Effector memory CD8-positive, alpha-beta T cell (primary cell): ENCODE results near the gene FANCC.

Source experiments
- ATAC-seq: fragments of 150-1000 bp; cut with Tn5 transposase; replicated peaks from 2 replicates; pipeline ENCODE4 v1.10.0; 2021; ENCODE audit warnings: mild to moderate bottlenecking, moderate library complexity
- DNase-seq, 3 experiments: peaks; one replicate each; pipeline ENCODE4 v3.0.0; 2021
- H3K27ac Mint-ChIP-seq, 2 donors: one replicate each; pipeline ENCODE4 v1.8.0; 2022; ENCODE audit warnings: mild to moderate bottlenecking in 2 of 2, mixed read lengths in 2 of 2, moderate library complexity in 2 of 2
- H3K27me3 Mint-ChIP-seq, 2 donors: one replicate each; pipeline ENCODE4 v1.8.0; 2022; ENCODE audit warnings: mixed read lengths in 2 of 2
- H3K36me3 Mint-ChIP-seq: one replicate; pipeline ENCODE4 v1.8.0; 2022; ENCODE audit warnings: mild to moderate bottlenecking, moderate library complexity, mixed read lengths; ENCODE audit not compliant: insufficient read depth
- H3K4me1 Mint-ChIP-seq, 2 donors: one replicate each; pipeline ENCODE4 v1.8.0; 2022; ENCODE audit warnings: low read depth in 2 of 2, mixed read lengths in 2 of 2
- H3K4me3 Mint-ChIP-seq, 2 donors: one replicate each; pipeline ENCODE4 v1.8.0; 2022; ENCODE audit warnings: mild to moderate bottlenecking in 2 of 2, mixed read lengths in 2 of 2, moderate library complexity in 2 of 2
- H3K9me3 Mint-ChIP-seq, 2 donors: one replicate each; pipeline ENCODE4 v1.8.0; 2022; ENCODE audit warnings: mixed read lengths in 2 of 2

The FANCC gene

GRCh38 chr9:95266649-95267048, 50.9 kb downstream of the FANCC start:
- Mint-ChIP-seq H3K27ac (no peak overlapping the region), H3K4me1 (peaks cover 0 to 6% of the 10 kb centered on the region in 2 donors), H3K36me3 (no peaks in the 10 kb centered on the region), H3K4me3 (no peak overlapping the region), H3K27me3 (no peaks in the 10 kb centered on the region), H3K9me3 (no peaks in the 10 kb centered on the region)
- DNase-seq, result no peak
- ATAC-seq, result no peak

GRCh38 chr9:95265960-95266359, 51.5 kb downstream of the FANCC start:
- DNase-seq (no peak), ATAC-seq (no peak)
- peaks cover 0 to 6% of the 10 kb centered on the region in 2 donors for H3K4me1 Mint-ChIP-seq
- H3K4me3 Mint-ChIP-seq, result no peak overlapping the region
- H3K27me3 Mint-ChIP-seq, result no peaks in the 10 kb centered on the region
- H3K36me3 Mint-ChIP-seq, result no peaks in the 10 kb centered on the region
- no peaks in the 10 kb centered on the region for H3K9me3 Mint-ChIP-seq
- H3K27ac Mint-ChIP-seq, result no peak overlapping the region

DNA sequence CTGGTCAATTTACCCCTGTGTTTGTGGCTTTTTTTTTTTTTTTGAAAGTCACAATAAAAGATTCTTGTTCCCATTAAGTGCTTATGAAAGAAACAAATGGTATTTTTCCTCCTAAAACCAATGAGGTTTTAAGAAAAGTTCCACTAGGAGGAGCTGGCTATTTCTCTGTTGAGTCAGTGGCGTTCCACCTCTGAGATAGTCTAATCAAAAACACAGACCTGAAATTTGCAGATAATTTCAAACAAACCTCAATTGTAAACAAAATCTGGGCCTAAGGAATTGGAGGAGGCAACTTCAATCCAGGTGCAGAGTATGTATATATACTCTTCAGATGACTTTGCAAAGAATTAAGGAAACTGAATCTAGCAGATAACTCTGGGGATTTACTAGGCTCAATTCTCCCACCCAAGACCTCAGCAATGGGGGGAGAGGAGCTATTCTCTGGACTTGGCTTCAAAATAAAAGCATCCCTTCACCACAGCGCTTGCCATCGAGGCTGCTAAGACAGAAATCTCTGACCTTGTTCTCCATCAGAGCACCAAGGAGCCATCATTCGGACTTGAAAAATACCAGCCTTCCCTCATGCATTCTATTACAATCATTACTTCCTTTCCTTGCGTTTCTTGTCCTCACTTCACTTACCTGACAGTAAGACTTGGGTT, 52.4 kb downstream of the FANCC start:
- no peak for ATAC-seq
- H3K36me3 Mint-ChIP-seq, result no peaks in the 10 kb centered on the region
- no peak for DNase-seq

GRCh38 chr9:95261890-95262289, 55.6 kb downstream of the FANCC start:
- no peaks in the 10 kb centered on the region for H3K27me3 Mint-ChIP-seq
- no peak overlapping the region for H3K27ac Mint-ChIP-seq
- H3K4me1 Mint-ChIP-seq, result peaks cover 0 to 4% of the 10 kb centered on the region in 2 donors
- H3K36me3 Mint-ChIP-seq, result no peaks in the 10 kb centered on the region
- no peak for DNase-seq
- ATAC-seq, result no peak
- H3K4me3 Mint-ChIP-seq, result no peak overlapping the region
- H3K9me3 Mint-ChIP-seq, result no peaks in the 10 kb centered on the region

More for the DNA sequence above, 52.4 kb downstream of the FANCC start:
- Mint-ChIP-seq H3K4me3 (no peak overlapping the region), H3K9me3 (no peaks in the 10 kb centered on the region), H3K27me3 (no peaks in the 10 kb centered on the region), H3K27ac (no peak overlapping the region), H3K4me1 (peaks cover 0 to 6% of the 10 kb centered on the region in 2 donors)

DNA sequence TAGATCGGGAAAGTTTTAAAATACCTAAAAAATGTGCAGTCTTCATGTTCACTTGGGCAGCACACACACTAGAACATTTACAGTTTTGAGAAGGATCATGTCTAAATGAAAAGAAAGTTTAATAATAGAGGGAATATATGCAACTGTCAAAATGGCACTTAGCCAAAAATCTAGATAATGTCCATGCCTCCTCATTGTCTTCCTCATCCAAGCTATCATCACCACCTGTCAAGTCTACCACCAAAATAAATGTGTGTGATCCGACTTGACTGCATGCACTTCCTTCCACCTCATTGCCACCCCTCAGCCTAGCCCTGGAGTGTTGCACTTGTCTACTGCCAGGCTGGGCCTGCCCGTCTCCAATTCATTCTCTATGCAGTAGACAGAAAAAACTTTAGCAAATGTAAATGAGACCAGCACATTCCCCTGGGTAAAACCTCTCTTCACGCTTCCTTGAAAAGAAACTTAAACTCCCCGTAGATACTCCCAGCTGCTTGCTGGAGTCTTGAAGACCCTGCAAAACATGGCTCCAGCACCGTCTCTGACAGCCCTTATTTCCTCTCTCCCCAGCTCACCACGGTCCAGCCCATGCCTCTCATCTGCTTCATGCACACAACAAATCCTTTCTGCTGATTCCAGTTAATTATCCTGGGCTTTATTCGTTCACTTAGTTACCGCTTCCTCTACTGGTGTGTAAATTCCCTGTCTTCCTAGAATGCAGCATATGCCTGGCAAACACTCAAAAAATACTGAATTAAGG, 66.9 kb downstream of the FANCC start:
- Mint-ChIP-seq H3K36me3 (no peaks in the 10 kb centered on the region), H3K27me3 (no peaks in the 10 kb centered on the region), H3K27ac (no peak overlapping the region), H3K4me3 (no peak overlapping the region), H3K9me3 (no peaks in the 10 kb centered on the region), H3K4me1 (no peaks in the 10 kb centered on the region)
- no peak for DNase-seq
- no peak for ATAC-seq

- Mint-ChIP-seq H3K4me1 (no peaks in the 10 kb centered on the region), H3K4me3 (no peak overlapping the region), H3K9me3 (no peaks in the 10 kb centered on the region), H3K36me3 (no peaks in the 10 kb centered on the region), H3K27ac (no peak overlapping the region), H3K27me3 (no peaks in the 10 kb centered on the region)
- DNase-seq (no peak), ATAC-seq (no peak)
Measured at GRCh38 chr9:95249986-95250385, 67.5 kb downstream of the FANCC start.

DNA sequence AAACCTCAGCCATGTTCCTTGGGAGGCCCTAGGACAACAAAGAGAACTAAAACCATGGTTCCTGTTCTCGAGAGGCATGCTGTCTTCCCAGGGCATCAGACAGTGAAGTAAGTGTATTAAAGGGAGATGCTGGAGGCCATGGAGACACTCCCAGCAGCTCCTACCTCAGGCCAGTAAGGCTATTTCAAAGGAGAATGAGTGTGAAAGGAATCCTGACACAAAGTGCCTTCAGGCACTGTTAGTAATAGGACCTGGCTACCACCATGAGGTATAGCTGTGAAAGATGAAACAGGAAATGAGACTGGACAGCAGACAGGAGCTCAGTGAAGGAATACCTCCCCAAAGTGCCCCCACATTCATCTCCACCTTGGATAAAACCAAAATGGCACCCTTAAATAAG, 71.0 kb downstream of the FANCC start:
- Mint-ChIP-seq H3K9me3 (no peaks in the 10 kb centered on the region), H3K27me3 (no peaks in the 10 kb centered on the region), H3K27ac (no peak overlapping the region), H3K4me3 (no peak overlapping the region), H3K4me1 (no peaks in the 10 kb centered on the region), H3K36me3 (peaks cover 4% of the 10 kb centered on the region)
- ATAC-seq, result no peak
- DNase-seq, result no peak

DNA sequence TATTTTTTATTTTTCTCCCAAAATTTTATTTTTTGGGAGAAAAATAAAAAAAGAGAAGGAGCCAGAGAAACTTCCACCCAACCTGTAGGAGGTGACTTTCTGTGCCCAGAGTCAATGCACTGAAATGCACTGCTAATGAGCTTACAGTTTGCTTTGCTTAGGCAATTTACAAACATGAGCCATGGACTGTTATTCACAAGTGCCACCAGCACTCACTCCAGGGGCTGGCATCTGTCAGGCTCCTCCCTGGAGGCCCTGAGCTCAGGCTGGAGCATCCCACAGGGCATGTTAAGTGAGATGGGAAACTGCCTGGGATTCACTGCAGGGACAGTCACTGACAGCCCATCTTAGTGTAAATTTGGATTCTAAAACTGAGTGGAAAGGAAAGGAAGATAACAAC, 74.9 kb downstream of the FANCC start:
- Mint-ChIP-seq H3K4me1 (no peaks in the 10 kb centered on the region), H3K27ac (no peak overlapping the region), H3K36me3 (peaks cover 4% of the 10 kb centered on the region), H3K9me3 (no peaks in the 10 kb centered on the region), H3K27me3 (no peaks in the 10 kb centered on the region), H3K4me3 (no peak overlapping the region)
- ATAC-seq (no peak), DNase-seq (no peak)

GRCh38 chr9:95239071-95239470, 78.4 kb downstream of the FANCC start:
- no peaks in the 10 kb centered on the region for H3K27me3 Mint-ChIP-seq
- no peak overlapping the region for H3K27ac Mint-ChIP-seq
- no peaks in the 10 kb centered on the region for H3K4me1 Mint-ChIP-seq
- ATAC-seq (no peak), DNase-seq (no peak)
- no peaks in the 10 kb centered on the region for H3K9me3 Mint-ChIP-seq
- no peaks in the 10 kb centered on the region for H3K36me3 Mint-ChIP-seq
- H3K4me3 Mint-ChIP-seq, result no peak overlapping the region

DNA sequence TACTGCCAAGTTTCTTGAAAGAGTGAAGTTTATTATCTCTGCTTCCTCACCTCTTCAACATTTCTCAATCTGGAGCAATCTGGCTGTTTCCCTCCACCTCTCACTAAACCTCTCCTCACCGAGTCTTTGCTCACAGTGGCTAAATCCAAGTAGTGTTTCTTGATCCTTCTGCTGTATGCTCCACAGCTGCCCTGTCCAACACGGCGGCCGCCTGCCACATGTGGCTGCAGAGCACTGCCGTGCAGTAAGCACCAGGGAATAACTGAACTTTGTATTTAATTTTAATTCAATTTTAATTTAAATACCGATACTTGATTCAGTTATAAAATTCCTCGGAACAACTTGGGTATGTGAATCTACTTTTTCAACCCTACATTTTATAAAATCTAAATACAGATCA, 80.2 kb downstream of the FANCC start:
- no peaks in the 10 kb centered on the region for H3K36me3 Mint-ChIP-seq
- H3K4me3 Mint-ChIP-seq, result no peak overlapping the region
- H3K27ac Mint-ChIP-seq, result no peak overlapping the region
- DNase-seq, result no peak
- no peak for ATAC-seq
- no peaks in the 10 kb centered on the region for H3K9me3 Mint-ChIP-seq
- no peaks in the 10 kb centered on the region for H3K4me1 Mint-ChIP-seq
- no peaks in the 10 kb centered on the region for H3K27me3 Mint-ChIP-seq

GRCh38 chr9:95230046-95230445, 87.5 kb downstream of the FANCC start:
- Mint-ChIP-seq H3K9me3 (no peaks in the 10 kb centered on the region), H3K4me3 (no peak overlapping the region), H3K36me3 (no peaks in the 10 kb centered on the region), H3K27me3 (no peaks in the 10 kb centered on the region), H3K4me1 (no peaks in the 10 kb centered on the region), H3K27ac (no peak overlapping the region)
- DNase-seq (no peak), ATAC-seq (no peak)

- H3K27me3 Mint-ChIP-seq, result no peaks in the 10 kb centered on the region
- no peak overlapping the region for H3K4me3 Mint-ChIP-seq
- H3K27ac Mint-ChIP-seq, result no peak overlapping the region
- no peaks in the 10 kb centered on the region for H3K36me3 Mint-ChIP-seq
- DNase-seq (no peak), ATAC-seq (no peak)
- no peaks in the 10 kb centered on the region for H3K4me1 Mint-ChIP-seq
- no peaks in the 10 kb centered on the region for H3K9me3 Mint-ChIP-seq
Measured at GRCh38 chr9:95229230-95229915, 88.1 kb downstream of the FANCC start.

DNA sequence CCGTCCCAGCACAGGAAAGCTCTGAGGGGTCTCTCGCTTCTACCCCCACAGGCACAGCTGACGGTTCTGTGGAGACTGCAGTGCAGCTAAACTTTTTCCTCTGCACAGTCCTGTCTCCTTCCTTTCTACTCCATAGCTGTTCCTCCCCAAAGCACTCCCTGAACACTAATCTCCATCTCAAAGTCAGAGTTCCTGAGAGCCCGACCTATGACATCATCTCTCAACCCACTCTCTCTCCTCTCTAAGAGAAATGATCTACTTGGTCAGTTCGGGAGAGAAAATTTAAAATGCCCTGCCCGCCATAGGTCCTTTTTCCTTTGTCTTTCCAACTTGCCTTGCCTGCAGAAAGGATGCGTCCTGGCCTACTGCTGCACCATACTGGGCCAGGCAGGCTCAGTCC, 90.6 kb downstream of the FANCC start:
- no peak overlapping the region for H3K27ac Mint-ChIP-seq
- H3K4me1 Mint-ChIP-seq, result no peaks in the 10 kb centered on the region
- DNase-seq, result no peak
- no peak for ATAC-seq
- no peaks in the 10 kb centered on the region for H3K9me3 Mint-ChIP-seq
- H3K4me3 Mint-ChIP-seq, result no peak overlapping the region
- H3K36me3 Mint-ChIP-seq, result no peaks in the 10 kb centered on the region
- H3K27me3 Mint-ChIP-seq, result no peaks in the 10 kb centered on the region

DNA sequence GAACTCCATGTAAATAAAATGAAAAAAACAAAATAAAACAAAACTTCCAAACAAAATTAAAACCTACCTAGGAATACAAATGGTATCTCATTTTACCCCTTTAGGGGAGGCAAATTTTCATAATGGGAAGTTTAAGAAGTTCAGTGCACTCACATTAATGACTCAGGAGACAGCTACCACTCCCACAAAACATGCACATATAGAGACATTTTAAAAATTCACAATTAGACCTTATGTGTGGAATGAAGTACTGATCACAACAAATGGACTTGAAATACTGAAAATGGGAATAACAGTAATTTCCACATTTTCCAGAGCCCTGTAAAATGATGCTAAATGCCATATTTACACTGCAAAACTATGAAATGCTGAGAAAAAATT, 91.8 kb downstream of the FANCC start:
- Mint-ChIP-seq H3K36me3 (no peaks in the 10 kb centered on the region), H3K9me3 (no peaks in the 10 kb centered on the region), H3K4me1 (no peaks in the 10 kb centered on the region), H3K27ac (peak overlapping the region in 1 of 2 donors; percentile 66), H3K4me3 (no peak overlapping the region), H3K27me3 (no peaks in the 10 kb centered on the region)
- no peak for DNase-seq
- ATAC-seq, result no peak
